Skeletal muscle tissue (tissue), 4 donors: ENCODE data around the gene ZNF207. TPM values are rescaled to one million over a fixed set of nuclear protein-coding genes. Genes with fewer than 3 reads are reported as not detected.
"Not testable (repeated sequence)": the region's sequence is repeated elsewhere in the genome, so short reads cannot be mapped to it uniquely, and the experiment has no call there.

ENCODE experiments used
- H3K27ac ChIP-seq: one replicate; pipeline ENCODE4 v1.7.0; 2013; ENCODE audit warnings: mild to moderate bottlenecking, low read depth, low read length, inconsistent platforms
- H3K27me3 ChIP-seq, 3 donors: one replicate each; pipeline ENCODE4 v1.7.0; 2013; ENCODE audit warnings: low read length in 3 of 3; ENCODE audit not compliant: control insufficient read depth in 3 of 3, insufficient read depth in 3 of 3
- H3K36me3 ChIP-seq, 3 donors: one replicate each; pipeline ENCODE4 v1.7.0; 2013; ENCODE audit warnings: low read length in 3 of 3; ENCODE audit not compliant: control insufficient read depth in 3 of 3, insufficient read depth in 3 of 3
- H3K4me1 ChIP-seq, 3 donors: one replicate each; pipeline ENCODE4 v1.7.0; 2013; ENCODE audit warnings: low read length in 3 of 3, mild to moderate bottlenecking in 3 of 3; ENCODE audit not compliant: control insufficient read depth in 3 of 3, insufficient read depth in 3 of 3
- H3K4me3 ChIP-seq, 3 donors: one replicate each; pipeline ENCODE4 v1.7.0; 2013; ENCODE audit warnings: low read length in 3 of 3
- H3K9ac ChIP-seq, 3 donors: one replicate each; pipeline ENCODE4 v1.7.0; 2013; ENCODE audit warnings: low read length in 3 of 3, mild to moderate bottlenecking in 3 of 3, moderate library complexity in 2 of 3, low read depth in 1 of 3
- H3K9me3 ChIP-seq, 3 donors: one replicate each; pipeline ENCODE4 v1.7.0; 2013; ENCODE audit warnings: low read length in 3 of 3; ENCODE audit not compliant: control insufficient read depth in 3 of 3
- total RNA-seq: library from RNA; depleted of rRNA; stranded (reverse); fragments of >200 nt; gene quantifications from one replicate; pipeline ENCODE4 v1.2.3, GENCODE V29; 2014
- donor health status: Osteomylitis.

The ZNF207 gene
- total RNA-seq, 1 donor from 2014 or later: 78.3 TPM

GRCh38 chr17:32382526-32383223, 32.7 kb downstream of the ZNF207 start:
- Histone ChIP-seq H3K4me3 (no peak overlapping the region), H3K9ac (no peak overlapping the region), H3K4me1 (no peaks in the 10 kb centered on the region), H3K36me3 (peaks cover 10 to 34% (median 34%) of the 10 kb centered on the region in 3 donors), H3K27me3 (no peaks in the 10 kb centered on the region), H3K9me3 (no peaks in the 10 kb centered on the region), H3K27ac (no peak overlapping the region)

GRCh38 chr17:32383926-32384434, 34.0 kb downstream of the ZNF207 start:
- H3K27ac ChIP-seq: no peak overlapping the region
- no peaks in the 10 kb centered on the region for H3K9me3 ChIP-seq
- no peak overlapping the region for H3K4me3 ChIP-seq
- no peak overlapping the region for H3K9ac ChIP-seq
- H3K4me1 ChIP-seq: no peaks in the 10 kb centered on the region
- H3K27me3 ChIP-seq: no peaks in the 10 kb centered on the region
- peaks cover 8 to 35% (median 22%) of the 10 kb centered on the region in 3 donors for H3K36me3 ChIP-seq

- H3K9me3 ChIP-seq: no peaks in the 10 kb centered on the region
- H3K4me1 ChIP-seq: no peaks in the 10 kb centered on the region
- no peak overlapping the region for H3K9ac ChIP-seq
- H3K4me3 ChIP-seq: no peak overlapping the region
- H3K27ac ChIP-seq: no peak overlapping the region
- no peaks in the 10 kb centered on the region for H3K27me3 ChIP-seq
- H3K36me3 ChIP-seq: peaks cover 8 to 27% (median 14%) of the 10 kb centered on the region in 3 donors
Measured at GRCh38 chr17:32385121-32385520, 35.2 kb downstream of the ZNF207 start.

DNA sequence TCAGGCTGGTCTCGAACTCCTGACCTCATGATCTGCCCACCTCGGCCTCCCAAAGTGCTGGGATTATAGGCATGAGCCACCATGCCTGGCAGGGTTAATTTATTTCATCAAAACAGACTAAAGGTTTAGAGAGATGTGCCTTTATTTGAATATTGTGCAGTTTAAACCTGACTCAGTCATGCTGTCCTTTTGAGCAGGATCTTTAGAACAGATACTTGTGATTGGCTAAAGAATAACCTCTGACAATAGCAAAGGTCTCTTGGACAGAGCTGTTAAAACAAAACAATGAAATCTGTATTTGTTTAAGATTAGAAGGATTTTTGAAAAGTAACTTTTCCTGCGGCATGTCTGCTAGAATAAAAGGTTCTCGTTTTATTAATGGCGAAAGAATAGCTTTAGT, 36.0 kb downstream of the ZNF207 start:
- H3K27me3 ChIP-seq: no peaks in the 10 kb centered on the region
- no peak overlapping the region for H3K27ac ChIP-seq
- H3K36me3 ChIP-seq: peaks cover 8 to 23% (median 14%) of the 10 kb centered on the region in 3 donors
- no peaks in the 10 kb centered on the region for H3K4me1 ChIP-seq
- no peak overlapping the region for H3K4me3 ChIP-seq
- H3K9me3 ChIP-seq: no peaks in the 10 kb centered on the region
- H3K9ac ChIP-seq: no peak overlapping the region

- no peaks in the 10 kb centered on the region for H3K9me3 ChIP-seq
- H3K9ac ChIP-seq: no peak overlapping the region
- no peak overlapping the region for H3K4me3 ChIP-seq
- peaks cover 8 to 22% (median 11%) of the 10 kb centered on the region in 3 donors for H3K36me3 ChIP-seq
- H3K27me3 ChIP-seq: no peaks in the 10 kb centered on the region
- H3K4me1 ChIP-seq: no peaks in the 10 kb centered on the region
- no peak overlapping the region for H3K27ac ChIP-seq
Measured at GRCh38 chr17:32386844-32387243, 36.9 kb downstream of the ZNF207 start.

DNA sequence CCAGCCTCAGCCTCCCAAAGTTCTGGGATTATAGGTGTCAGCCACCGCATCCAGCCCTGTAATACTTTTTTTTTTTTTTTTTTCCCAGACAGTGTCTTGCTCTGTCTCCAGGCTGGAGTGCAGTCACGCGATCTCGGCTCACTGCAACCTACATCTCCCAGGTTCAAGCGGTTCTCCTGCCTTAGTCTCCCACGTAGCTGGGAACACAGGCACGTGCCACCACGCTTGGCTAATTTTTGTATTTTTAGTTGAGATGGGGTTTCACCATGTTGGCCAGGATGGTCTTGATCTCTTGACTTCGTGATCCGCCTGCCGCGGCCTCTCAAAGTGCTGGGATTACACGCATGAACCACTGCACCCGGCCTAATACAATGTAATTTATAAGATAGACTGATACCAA, 38.2 kb downstream of the ZNF207 start:
- H3K9me3 ChIP-seq, H3K4me1 ChIP-seq, H3K4me3 ChIP-seq, H3K27me3 ChIP-seq, H3K27ac ChIP-seq, H3K9ac ChIP-seq: not testable (repeated sequence)
- peaks cover 0 to 14% (median 3%) of the 10 kb centered on the region in 3 donors for H3K36me3 ChIP-seq

GRCh38 chr17:32388613-32389459, 38.9 kb downstream of the ZNF207 start:
- Histone ChIP-seq H3K4me1 (no peaks in the 10 kb centered on the region), H3K4me3 (no peak overlapping the region), H3K9ac (no peak overlapping the region), H3K27ac (no peak overlapping the region), H3K36me3 (peaks cover 0 to 10% (median 3%) of the 10 kb centered on the region in 3 donors), H3K27me3 (no peaks in the 10 kb centered on the region), H3K9me3 (no peaks in the 10 kb centered on the region)

DNA sequence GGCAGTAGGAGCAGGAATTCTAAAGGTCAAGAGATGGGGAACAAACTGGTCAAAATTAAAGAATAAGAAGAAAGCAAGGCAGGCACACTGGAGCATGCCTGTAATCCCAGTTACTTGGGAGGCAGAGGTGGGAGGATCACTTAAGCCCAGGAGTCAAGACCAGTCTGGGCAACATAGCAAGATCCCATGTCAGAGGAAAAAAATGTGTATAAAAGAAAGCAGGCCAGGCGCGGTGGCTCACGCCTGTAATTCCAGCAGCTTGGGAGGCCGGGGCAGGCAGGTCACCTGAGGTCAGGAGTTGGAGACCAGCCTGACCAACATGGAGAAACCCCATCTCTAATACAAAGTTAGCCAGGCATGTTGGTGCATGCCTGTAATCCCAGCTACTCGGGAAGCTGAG, 43.9 kb downstream of the ZNF207 start:
- Histone ChIP-seq H3K4me1 (no peaks in the 10 kb centered on the region), H3K27me3 (no peaks in the 10 kb centered on the region), H3K36me3 (peaks cover 0 to 2% (median under 1%) of the 10 kb centered on the region in 3 donors), H3K9me3 (no peaks in the 10 kb centered on the region), H3K27ac (no peak overlapping the region), H3K9ac (no peak overlapping the region), H3K4me3 (no peak overlapping the region)

DNA sequence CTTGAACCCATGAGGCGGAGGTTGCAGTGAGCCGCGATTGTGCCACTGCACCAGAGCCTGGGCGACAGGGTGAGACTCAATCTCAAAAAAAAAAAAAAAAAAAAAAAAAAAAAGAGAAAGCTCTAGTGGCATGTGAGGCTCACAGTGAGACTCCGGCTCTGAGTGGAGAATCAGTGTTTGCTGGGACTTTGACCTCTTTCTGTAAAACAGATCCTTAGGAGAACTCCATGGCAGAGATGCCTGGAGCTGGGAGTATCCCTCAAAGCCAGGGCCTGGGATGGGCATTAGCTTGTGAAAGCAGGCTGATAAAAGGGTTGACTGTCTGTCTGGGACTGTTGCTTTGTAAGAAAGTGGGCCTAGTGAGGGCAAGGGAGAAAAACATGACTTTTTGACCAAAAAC, 46.4 kb downstream of the ZNF207 start:
- Histone ChIP-seq H3K27ac (no peak overlapping the region), H3K9ac (no peak overlapping the region), H3K27me3 (no peaks in the 10 kb centered on the region), H3K4me3 (no peak overlapping the region), H3K4me1 (no peaks in the 10 kb centered on the region), H3K9me3 (no peaks in the 10 kb centered on the region), H3K36me3 (no peaks in the 10 kb centered on the region)

- Histone ChIP-seq H3K9me3 (no peaks in the 10 kb centered on the region), H3K4me3 (no peak overlapping the region), H3K4me1 (no peaks in the 10 kb centered on the region), H3K27ac (no peak overlapping the region), H3K27me3 (no peaks in the 10 kb centered on the region), H3K36me3 (no peaks in the 10 kb centered on the region), H3K9ac (no peak overlapping the region)
Measured at GRCh38 chr17:32398946-32399345, 49.0 kb downstream of the ZNF207 start.
